HG02970 (cell line): Measurements from ENCODE around the gene GDNF.
A peak's percentile ranks its signal among the peaks of the same experiment; 100 is the strongest.

Experiments
- ATAC-seq: cut with Tn5 transposase; IDR thresholded peaks from one replicate; pipeline ENCODE4 v1.9.1; 2021; ENCODE audit warnings: mild to moderate bottlenecking, moderate library complexity, moderate number of reproducible peaks; ENCODE audit not compliant: unreplicated experiment, low FRiP score

Gene GDNF

DNA sequence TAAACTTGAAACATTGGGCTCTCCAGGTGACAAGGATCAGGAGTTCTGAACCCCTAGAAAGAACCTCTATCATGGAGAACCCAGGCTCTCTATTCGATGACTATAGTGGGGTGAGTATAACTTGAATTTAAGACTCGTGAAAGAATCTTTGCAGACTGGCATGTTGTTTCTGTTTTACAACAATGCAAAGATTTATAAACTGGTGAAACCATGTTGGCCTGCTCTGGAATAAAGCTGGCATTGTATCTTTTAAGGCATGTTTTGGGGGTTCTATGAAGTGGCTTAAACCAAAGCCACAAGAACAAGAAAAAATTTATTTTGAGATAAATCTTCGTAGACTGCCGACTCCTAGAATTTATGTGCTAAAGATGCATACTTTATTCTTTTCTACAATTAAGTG is 9.8 kb upstream of the GDNF start:
- no peak for ATAC-seq

GRCh38 chr5:37847978-37848425 is 8.2 kb upstream of the GDNF start:
- no peak for ATAC-seq

DNA sequence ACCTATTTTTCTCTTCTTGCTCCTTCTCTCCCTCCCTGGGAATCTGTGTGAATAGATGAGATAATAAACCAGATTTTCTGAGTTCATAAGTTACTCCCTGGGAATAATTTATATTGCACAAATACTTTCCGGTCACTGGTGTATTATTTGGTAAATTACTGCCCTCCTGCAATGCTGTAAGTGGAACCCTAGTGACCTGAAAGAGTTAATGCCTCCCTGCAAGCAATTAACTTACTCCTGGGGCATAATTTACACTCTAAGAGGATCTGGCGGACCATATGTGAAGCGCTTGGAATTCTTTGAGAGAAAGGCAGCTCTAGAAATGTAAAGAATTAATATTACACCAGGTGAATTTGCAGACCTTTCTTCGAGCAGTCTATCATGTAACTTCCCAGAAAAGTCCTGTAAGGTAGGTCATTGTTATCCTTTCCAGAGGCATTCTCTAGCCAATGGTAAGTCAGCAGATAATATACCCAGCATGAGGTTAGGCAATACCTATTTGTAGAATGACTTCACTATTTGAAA is 7.0 kb upstream of the GDNF start:
- no peak for ATAC-seq

DNA sequence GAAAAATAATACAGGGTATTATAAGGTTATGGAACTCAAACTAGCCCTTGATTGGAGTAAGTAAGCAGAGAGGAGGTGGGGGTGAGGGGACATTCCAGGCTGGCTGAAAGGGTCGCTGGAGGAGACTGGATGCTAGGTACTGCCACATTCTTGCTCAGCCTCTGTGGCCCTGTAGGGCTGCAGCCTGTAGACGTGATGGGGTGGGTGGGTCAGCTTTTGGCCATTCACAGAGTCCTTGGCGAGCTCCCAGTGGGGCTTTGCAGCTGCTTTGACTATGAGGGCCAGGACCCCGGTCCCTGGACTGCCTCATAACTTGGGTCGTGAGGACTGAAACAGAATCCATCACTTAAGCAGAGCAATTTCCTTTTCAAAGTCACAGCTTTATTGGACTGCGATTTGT is 4.2 kb upstream of the GDNF start:
- ATAC-seq: no peak

- ATAC-seq: no peak
Measured at GRCh38 chr5:37842048-37842447, 2.2 kb upstream of the GDNF start.

GRCh38 chr5:37841203-37841602 is 1.4 kb upstream of the GDNF start:
- no peak for ATAC-seq

DNA sequence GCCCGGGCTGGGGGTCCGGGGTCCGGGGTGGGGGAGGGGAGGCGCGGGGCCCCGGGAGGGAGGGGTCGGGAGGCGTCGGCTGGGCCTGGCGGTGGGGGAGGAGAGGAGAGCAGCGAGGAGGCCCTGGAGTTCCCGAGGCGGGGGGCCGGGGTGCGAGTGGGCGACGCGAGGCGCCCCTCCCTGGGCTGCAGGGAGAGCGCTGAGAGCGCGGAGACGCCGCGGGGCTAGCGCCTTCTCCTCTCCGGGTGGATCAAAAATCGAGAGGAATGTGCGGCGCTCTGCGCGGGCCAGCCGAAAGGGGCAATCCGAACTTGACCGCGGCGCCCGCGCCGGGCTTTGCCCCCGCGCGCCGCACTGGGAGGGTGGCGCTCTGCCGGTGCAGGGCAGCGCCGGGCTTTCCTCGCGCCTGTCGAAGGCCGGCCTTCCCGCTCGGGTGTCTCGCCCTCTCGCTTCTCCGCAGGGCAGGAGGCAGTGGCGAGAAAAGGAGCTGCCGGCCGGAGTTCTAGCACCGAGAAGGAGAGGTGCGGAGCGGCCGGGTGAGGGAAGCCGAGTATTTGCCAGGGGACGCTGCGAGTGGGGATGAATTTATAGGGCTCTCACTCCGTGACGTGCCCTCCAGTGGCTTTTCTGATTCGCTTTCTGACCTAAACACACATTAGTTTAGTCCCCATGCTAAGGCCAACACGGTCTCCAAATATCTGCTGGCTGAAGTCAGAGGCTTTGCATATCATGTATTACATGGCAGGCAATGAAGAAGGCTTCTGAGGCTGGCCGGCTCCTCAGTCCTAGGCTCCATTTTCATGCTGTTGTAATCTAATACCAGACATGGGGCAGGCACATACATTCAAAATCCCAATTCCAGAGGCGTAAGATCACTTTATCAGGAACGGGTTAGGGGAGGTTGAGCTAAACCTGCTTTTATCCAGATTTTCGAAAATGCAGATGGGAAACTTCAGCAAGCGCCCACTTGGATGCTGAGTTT is 503 bp upstream of the GDNF start:
- no peak for ATAC-seq

DNA sequence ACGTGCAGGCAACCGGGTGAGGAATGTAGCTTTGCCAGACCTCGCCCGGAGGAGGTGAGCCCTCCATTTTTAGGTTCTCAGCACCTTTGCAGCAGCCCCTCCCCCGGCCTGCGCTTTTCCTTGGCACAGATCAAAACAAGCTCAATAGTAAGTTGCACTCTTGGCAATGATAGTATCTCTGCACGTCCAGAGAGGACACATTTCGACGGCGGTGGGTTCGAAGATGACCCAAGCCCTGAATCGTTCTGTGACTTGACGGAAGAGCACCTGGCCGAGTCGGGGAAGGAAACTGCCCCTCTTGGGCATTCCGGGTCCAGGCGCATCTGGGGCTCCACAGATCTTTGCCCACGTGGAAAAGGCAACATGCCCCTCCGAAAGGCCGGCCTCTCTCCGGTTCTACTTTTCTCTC is 904 bp downstream of the GDNF start:
- no peak for ATAC-seq

DNA sequence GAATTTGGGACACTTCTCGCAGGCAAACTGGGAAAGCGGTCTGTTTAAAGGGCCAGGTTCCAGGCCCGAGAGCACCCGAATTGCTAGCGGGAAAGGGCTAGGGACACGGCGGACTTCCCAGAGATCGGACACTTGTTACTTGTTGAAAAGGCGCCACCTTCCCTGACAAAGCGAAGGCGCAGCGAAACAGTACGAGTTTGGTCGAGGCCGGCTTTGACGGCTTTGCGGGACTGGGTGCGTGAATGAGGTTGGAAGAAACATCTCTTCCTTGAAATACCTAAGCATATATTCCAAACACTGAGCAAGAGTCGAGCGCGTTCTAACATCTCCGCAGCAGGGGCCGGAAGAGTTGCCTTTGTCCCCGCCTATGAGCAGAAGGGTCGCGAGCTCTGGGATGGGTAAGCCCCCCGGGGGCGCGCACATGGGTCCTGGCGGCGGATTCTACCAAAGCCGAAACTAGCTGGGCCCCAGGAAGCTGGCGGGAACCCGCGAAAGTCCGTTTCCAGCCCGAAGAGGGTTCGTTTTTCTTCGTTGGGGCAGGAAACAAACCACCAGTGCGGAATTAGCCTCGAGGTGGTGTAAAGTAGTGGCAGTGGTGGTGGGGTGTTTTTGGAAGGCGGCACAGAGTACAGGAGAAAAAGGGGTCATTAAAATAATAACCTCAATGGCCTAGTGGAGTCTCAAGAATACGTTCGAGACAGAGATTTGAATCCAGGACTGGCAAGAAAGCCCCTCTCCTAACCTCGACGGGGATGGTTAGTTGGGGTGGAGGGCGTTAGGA is 1.5 kb downstream of the GDNF start:
- ATAC-seq: no peak

DNA sequence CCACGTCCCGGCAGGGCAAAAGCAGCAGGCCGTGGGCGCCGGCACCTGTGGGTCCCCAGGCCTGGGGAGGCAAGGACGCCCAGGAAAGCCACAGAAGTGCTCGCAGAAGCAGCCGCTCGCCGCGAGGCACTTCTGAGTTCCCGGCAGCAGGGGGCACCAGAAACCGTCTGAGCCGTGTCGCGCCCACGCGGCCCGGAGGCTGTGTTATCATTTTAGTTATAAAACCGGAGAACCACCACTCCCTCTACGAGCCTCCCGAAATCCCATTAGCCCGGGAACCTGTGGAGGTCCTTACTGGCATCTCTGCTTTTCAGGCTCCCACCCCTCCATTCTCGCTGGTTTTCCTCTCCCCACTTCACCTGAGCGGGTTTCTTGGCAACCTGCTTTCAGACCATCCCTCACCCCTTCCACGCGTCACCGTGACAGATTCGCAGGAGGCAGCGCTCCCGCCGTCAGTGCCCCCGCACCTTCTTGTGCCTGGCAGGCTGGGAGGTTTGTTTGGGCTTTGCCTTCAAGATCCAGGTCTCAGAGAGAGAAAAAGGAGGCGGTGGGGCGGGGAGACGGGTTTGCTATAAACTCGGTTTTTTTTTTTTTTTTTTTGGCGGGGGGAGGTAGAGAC is 2.3 kb downstream of the GDNF start:
- ATAC-seq: peak; percentile 60

- ATAC-seq: peak; percentile 8
Measured at GRCh38 chr5:37836592-37837413, 3.0 kb downstream of the GDNF start.

- no peak for ATAC-seq
Measured at GRCh38 chr5:37836235-37836591, 3.6 kb downstream of the GDNF start.

- ATAC-seq: no peak
Measured at GRCh38 chr5:37835380-37835973, 4.4 kb downstream of the GDNF start.

DNA sequence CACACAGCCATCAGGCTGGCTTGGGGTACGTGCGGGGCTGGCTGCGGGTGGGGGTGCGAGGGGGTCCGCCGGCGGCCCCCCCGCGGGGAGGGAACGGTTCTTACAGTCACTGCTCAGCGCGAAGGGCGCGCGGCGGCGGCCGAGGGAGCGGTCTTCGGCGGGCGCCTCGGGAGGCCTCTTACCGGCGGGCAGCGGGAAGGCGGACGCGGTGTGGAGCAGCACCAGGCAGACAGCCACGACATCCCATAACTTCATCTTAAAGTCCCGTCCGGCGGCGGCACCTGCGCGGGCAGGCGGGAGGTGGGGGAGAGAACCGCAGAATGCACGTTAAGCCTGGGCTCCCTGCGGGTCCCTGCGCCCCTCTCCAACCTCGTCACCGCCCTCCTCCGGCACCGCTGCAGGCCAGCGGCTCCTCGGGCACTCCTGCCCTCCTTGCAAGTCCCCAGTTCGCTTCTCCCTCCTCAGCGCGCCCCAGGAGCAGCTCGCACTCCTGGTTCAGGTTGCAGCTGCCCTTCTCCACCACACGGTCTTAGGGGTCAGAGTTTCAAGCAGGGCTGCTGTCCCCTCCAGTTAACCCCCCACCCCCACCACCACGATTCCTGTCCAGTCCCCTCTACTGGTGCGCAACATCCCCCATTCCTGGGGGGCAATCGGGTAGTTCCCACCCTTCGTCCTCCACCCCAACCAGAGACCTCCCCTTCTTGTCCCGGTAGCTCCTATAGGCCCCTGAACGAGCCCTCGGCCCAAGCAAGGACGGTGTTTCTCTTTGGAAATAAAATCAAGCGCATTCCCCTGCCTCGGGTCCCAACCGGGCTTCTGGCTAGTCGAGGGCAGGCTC is 5.1 kb downstream of the GDNF start:
- ATAC-seq: no peak

GRCh38 chr5:37833990-37834389 is 5.9 kb downstream of the GDNF start:
- no peak for ATAC-seq

DNA sequence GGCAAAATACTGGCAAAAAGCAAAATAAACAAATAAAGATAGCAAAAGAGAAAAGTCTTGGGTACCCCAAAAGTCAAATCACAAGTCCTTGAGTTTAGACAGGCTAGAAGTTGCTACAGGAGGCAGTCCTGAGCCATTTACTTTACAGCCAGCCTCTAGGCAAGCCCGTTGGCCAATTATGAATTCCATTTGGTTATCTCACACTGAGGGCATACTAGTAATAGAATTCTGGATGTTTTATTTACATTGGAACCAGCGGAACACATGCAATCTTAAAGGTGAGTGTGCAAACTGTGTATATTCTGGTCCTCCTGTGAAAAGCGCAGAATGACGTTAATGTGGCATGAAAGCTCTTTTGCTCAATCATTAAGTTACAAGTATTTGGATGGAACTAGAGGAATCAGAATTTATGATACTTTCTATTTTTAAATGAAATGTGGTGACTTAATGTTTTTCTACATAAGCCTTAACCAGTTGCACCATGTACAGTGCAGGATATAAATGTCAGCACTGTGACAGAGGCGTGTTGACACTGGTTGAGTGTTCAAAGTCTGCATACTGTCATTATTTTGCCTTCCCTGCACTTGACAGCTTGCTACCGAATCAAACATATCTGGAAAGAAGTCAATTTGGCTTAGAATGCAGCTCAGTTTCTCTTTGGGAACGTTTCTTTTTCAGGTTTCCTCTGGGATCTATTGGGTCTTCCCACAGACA is 7.9 kb downstream of the GDNF start:
- ATAC-seq: no peak

DNA sequence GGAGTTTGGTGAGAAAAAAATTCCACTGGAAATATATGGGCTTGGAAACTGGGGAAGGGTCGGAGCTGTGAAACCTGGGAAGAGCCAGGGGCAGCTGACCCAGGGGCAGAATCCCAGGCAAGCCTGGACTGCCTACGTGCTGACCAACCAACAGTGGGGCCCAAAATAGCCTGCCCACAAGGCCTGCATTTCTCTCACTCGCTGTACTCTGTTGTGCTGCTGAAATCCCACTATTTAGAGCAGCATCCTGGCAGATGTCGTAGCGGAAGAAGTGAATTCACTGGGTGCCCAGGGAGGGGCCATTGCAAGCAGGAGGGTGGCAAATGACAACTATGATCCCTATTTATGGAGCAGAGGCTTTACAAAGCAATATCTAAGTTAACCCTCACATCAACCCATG is 9.5 kb downstream of the GDNF start:
- ATAC-seq: no peak

DNA sequence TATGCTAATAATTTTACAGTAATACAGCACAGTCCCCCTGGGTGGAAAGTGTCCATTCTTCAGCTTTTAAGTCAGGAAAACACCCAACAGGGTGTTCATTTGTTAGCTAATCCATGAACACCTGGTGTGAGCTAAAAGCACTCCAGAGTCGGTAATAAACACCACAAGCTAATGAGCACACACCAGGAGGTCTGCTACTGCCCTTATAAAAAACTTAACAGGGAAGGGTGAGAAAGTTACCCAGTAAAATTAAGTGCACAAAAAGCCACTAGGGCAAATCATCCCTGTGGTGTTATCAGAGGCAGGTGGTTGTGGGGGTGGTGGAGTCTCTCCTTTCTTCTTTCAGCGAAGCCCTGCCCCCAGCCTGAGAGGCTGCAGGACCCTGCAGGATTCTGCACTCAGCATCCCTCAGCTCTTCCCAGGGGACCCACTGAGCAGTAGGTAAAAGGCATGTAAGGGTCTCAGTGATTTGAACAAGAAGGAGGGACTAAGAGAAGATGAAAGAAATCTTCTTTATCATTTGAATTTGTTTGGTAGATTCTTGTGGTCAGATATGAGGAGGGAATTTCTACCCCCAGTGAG is 14.4 kb downstream of the GDNF start:
- ATAC-seq: no peak
